Fibroblast of lung (primary cell): ENCODE results near the gene RNF38.

Source experiments
- CTCF ChIP-seq, 2 donors: IDR thresholded peaks in 1 of 2; conservative IDR thresholded peaks in 1 of 2; 1 replicate in 1 of 2; 2 replicates in 1 of 2; pipeline ENCODE4 v1.5.1; 2011 to 2012; ENCODE audit warnings: low read length in 2 of 2, control low read depth in 1 of 2, inconsistent platforms in 1 of 2, low read depth in 1 of 2, mild to moderate bottlenecking in 1 of 2
- EZH2 ChIP-seq: IDR thresholded peaks from 2 replicates; pipeline ENCODE4 v1.5.1; 2012; ENCODE audit warnings: low read length, control low read depth, mild to moderate bottlenecking; ENCODE audit errors: missing control alignments

- TF ChIP-seq CTCF (conservative IDR thresholded peaks at IDR 0.05 in 1 of 2, IDR thresholded peaks at IDR 0.05 in 1 of 2; ENCODE audit: low read depth in 1 of 2, low read length in 2 of 2) = no peak
- TF ChIP-seq EZH2 = no peak
Measured at GRCh38 chr9:36298566-36298965, 101.5 kb downstream of the RNF38 start.
